ENCODE results near the gene SPEM3.

DNA sequence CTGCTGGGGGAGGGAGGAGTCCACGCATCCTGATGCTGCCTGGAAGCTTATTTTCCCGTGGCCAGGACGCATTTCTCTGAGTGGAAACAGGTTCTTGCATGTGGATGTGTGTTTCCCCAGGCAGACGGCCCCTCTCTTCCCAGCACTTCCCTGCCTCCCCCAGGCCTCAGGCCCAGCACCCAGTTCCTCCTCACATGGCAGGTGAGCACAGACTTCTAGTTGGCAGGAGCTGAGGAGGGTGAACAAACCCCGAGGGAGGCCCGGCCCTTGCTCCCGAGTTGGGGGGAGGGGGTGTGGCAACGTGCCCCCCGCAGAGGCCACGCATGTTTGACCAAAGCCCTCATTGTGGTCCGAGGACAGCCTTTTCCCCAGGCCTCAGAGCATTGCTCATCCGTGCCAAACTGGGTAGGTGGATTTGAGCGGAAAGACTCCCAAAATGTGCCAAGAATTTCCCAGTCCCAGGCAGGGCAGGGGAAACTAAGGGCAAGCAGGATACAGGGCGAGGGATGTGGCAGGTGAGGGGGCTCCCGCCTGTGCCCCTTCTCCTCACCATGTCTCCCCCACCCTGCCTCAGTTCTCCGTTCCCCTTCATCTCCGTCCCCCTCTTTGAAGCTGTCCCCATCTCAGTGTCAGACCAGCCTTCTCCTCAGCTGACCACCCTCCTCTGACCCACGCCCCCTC lies 10.0 kb upstream of the SPEM3 start:
- TF ChIP-seq, protein P1, sequence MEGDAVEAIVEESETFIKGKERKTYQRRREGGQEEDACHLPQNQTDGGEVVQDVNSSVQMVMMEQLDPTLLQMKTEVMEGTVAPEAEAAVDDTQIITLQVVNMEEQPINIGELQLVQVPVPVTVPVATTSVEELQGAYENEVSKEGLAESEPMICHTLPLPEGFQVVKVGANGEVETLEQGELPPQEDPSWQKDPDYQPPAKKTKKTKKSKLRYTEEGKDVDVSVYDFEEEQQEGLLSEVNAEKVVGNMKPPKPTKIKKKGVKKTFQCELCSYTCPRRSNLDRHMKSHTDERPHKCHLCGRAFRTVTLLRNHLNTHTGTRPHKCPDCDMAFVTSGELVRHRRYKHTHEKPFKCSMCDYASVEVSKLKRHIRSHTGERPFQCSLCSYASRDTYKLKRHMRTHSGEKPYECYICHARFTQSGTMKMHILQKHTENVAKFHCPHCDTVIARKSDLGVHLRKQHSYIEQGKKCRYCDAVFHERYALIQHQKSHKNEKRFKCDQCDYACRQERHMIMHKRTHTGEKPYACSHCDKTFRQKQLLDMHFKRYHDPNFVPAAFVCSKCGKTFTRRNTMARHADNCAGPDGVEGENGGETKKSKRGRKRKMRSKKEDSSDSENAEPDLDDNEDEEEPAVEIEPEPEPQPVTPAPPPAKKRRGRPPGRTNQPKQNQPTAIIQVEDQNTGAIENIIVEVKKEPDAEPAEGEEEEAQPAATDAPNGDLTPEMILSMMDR (IDR thresholded peaks at IDR 0.05; ENCODE audit: insufficient read depth, low read length), result no peak
- TF ChIP-seq POLR2AphosphoS5 (IDR thresholded peaks at IDR 0.05; ENCODE audit: low read depth), result no peak
- TF ChIP-seq, protein P2, sequence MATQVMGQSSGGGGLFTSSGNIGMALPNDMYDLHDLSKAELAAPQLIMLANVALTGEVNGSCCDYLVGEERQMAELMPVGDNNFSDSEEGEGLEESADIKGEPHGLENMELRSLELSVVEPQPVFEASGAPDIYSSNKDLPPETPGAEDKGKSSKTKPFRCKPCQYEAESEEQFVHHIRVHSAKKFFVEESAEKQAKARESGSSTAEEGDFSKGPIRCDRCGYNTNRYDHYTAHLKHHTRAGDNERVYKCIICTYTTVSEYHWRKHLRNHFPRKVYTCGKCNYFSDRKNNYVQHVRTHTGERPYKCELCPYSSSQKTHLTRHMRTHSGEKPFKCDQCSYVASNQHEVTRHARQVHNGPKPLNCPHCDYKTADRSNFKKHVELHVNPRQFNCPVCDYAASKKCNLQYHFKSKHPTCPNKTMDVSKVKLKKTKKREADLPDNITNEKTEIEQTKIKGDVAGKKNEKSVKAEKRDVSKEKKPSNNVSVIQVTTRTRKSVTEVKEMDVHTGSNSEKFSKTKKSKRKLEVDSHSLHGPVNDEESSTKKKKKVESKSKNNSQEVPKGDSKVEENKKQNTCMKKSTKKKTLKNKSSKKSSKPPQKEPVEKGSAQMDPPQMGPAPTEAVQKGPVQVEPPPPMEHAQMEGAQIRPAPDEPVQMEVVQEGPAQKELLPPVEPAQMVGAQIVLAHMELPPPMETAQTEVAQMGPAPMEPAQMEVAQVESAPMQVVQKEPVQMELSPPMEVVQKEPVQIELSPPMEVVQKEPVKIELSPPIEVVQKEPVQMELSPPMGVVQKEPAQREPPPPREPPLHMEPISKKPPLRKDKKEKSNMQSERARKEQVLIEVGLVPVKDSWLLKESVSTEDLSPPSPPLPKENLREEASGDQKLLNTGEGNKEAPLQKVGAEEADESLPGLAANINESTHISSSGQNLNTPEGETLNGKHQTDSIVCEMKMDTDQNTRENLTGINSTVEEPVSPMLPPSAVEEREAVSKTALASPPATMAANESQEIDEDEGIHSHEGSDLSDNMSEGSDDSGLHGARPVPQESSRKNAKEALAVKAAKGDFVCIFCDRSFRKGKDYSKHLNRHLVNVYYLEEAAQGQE (IDR thresholded peaks at IDR 0.05; ENCODE audit: insufficient replicate concordance, low read depth), result no peak
